HL-60 (cell line): Measurements from ENCODE around the gene CFAP73.

Experiments
- GABPA ChIP-seq: IDR thresholded peaks from 2 replicates; pipeline ENCODE4 v1.6.1; 2012; ENCODE audit warnings: low read depth
- POLR2AphosphoS5 ChIP-seq: IDR thresholded peaks from 2 replicates; pipeline ENCODE4 v1.6.1; 2012; ENCODE audit warnings: low read depth
- TF ChIP-seq, protein P1 (sequence below): IDR thresholded peaks from one replicate; pipeline ENCODE4 v1.5.1; 2011; ENCODE audit warnings: low read length, control low read depth, inconsistent platforms; ENCODE audit not compliant: insufficient read depth
- TF ChIP-seq, protein P2 (sequence below): IDR thresholded peaks from 2 replicates; pipeline ENCODE4 v1.6.1; 2012; ENCODE audit warnings: low read depth; ENCODE audit not compliant: insufficient replicate concordance

DNA sequence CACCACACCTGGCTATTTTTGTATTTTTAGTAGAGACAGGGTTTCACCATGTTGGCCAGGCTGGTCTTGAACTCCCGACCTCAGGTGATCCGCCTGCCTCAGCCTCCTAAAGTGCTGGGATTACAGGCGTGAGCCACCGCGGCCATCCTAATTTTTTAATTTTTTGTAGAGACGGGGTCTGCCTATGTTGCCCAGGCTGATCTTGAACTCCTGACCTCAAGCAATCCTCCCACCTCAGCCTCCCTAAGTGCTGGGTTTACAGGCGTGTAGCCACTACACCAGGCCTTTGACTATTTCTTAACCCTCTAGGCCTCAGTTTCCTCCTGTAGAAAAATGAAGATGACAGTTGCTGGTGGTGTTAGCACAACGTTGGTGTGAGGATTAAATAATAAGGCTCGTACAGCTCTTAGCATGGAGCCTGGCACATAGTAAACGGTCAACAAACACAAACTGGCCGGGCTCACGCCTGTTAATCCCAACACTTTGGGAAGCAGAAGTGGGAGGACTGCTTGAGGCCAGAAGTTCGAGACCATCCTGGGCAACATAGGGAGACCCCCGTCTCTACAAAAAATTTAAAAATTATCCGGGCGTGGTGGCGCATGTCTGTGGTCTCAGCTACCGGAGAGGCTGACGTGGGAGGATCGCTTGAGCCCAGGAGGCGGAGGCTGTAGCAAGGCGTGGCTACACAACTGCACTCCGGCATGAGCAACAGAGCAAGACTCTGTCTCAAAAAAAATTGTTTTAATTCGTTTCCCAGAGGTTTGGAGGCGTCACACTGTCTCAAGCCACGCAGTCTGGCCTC, 34.8 kb downstream of the CFAP73 start:
- TF ChIP-seq, protein P1, sequence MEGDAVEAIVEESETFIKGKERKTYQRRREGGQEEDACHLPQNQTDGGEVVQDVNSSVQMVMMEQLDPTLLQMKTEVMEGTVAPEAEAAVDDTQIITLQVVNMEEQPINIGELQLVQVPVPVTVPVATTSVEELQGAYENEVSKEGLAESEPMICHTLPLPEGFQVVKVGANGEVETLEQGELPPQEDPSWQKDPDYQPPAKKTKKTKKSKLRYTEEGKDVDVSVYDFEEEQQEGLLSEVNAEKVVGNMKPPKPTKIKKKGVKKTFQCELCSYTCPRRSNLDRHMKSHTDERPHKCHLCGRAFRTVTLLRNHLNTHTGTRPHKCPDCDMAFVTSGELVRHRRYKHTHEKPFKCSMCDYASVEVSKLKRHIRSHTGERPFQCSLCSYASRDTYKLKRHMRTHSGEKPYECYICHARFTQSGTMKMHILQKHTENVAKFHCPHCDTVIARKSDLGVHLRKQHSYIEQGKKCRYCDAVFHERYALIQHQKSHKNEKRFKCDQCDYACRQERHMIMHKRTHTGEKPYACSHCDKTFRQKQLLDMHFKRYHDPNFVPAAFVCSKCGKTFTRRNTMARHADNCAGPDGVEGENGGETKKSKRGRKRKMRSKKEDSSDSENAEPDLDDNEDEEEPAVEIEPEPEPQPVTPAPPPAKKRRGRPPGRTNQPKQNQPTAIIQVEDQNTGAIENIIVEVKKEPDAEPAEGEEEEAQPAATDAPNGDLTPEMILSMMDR, result no peak
- TF ChIP-seq, protein P2, sequence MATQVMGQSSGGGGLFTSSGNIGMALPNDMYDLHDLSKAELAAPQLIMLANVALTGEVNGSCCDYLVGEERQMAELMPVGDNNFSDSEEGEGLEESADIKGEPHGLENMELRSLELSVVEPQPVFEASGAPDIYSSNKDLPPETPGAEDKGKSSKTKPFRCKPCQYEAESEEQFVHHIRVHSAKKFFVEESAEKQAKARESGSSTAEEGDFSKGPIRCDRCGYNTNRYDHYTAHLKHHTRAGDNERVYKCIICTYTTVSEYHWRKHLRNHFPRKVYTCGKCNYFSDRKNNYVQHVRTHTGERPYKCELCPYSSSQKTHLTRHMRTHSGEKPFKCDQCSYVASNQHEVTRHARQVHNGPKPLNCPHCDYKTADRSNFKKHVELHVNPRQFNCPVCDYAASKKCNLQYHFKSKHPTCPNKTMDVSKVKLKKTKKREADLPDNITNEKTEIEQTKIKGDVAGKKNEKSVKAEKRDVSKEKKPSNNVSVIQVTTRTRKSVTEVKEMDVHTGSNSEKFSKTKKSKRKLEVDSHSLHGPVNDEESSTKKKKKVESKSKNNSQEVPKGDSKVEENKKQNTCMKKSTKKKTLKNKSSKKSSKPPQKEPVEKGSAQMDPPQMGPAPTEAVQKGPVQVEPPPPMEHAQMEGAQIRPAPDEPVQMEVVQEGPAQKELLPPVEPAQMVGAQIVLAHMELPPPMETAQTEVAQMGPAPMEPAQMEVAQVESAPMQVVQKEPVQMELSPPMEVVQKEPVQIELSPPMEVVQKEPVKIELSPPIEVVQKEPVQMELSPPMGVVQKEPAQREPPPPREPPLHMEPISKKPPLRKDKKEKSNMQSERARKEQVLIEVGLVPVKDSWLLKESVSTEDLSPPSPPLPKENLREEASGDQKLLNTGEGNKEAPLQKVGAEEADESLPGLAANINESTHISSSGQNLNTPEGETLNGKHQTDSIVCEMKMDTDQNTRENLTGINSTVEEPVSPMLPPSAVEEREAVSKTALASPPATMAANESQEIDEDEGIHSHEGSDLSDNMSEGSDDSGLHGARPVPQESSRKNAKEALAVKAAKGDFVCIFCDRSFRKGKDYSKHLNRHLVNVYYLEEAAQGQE, result no peak
- TF ChIP-seq GABPA (no peak), POLR2AphosphoS5 (no peak; the same call in 1 of the 2 replicates)
